Testis (tissue), 3 donors: Measurements from ENCODE around the gene FBXW4. TPM values are rescaled to one million over a fixed set of nuclear protein-coding genes. Genes with fewer than 3 reads are reported as not detected.

Experiments
- DNase-seq: peaks from one replicate; pipeline ENCODE4 v3.0.0-alpha.2; 2019
- H3K27ac ChIP-seq, 2 donors: fragments of 200-600 bp; sonication (generic); one replicate each; pipeline ENCODE4 v1.5.1; 2019
- H3K27me3 ChIP-seq: fragments of 200-600 bp; sonication (generic); one replicate; pipeline ENCODE4 v1.5.1; 2019
- H3K36me3 ChIP-seq: fragments of 200-600 bp; sonication (generic); one replicate; pipeline ENCODE4 v1.5.1; 2017; ENCODE audit warnings: low read depth; ENCODE audit errors: missing control alignments
- H3K4me1 ChIP-seq: fragments of 200-600 bp; sonication (generic); one replicate; pipeline ENCODE4 v1.5.1; 2019
- H3K4me3 ChIP-seq, 2 donors: fragments of 200-600 bp; sonication (generic); one replicate each; pipeline ENCODE4 v1.5.1; 2017 to 2019
- H3K9me3 ChIP-seq: fragments of 200-600 bp; sonication (generic); one replicate; pipeline ENCODE4 v1.5.1; 2017
- POLR2A ChIP-seq: fragments of 450-650 bp; IDR thresholded peaks from one replicate; pipeline ENCODE4 v1.6.1; 2017; ENCODE audit warnings: antibody characterized with exemption, mild to moderate bottlenecking, moderate library complexity
- WGBS, 2 donors: methylation state at CpG; one replicate each; pipeline ENCODE4 v1.1.5; 2018; 5-methylcytosine and 5-hydroxymethylcytosine counted together
- intact Hi-C: fragments of 100-400 bp; cut with DNase I; formaldehyde crosslinking; loops from one replicate; pipeline ENCODE4 v1.15.1; 2023; ENCODE audit warnings: low total_unique reads
- polyA plus RNA-seq: library from polyadenylated mRNA; stranded (reverse); fragments of 350-450 nt; fragmentation: Illumina TruSeq; extraction: RNeasy Lipid Tissue Mini Kit (QIAGEN cat#74804); gene quantifications from one replicate; pipeline ENCODE4 v1.2.3, GENCODE V29; 2014; ENCODE audit warnings: low read depth, low replicate concordance; ENCODE audit not compliant: insufficient read depth
- total RNA-seq, 2 donors: library from RNA; depleted of rRNA; stranded (reverse); fragments of >200 nt; gene quantifications; one replicate each; pipeline ENCODE4 v1.2.3, GENCODE V29; 2016
- TF ChIP-seq, protein P1 (sequence below), 3 experiments: fragments of 450-650 bp in 2 of 3; fragments of 200-600 bp in 1 of 3; sonication (generic) in 1 of 3; IDR thresholded peaks; one replicate each; pipeline ENCODE4 v1.5.1; 2016 to 2019; ENCODE audit warnings: antibody characterized with exemption in 3 of 3, mild to moderate bottlenecking in 2 of 3, moderate library complexity in 1 of 3

FBXW4 gene
- total and polyA plus RNA-seq, 3 donors from 2014 or later: 49.0 to 76.1 (median 62.5) TPM

DNA sequence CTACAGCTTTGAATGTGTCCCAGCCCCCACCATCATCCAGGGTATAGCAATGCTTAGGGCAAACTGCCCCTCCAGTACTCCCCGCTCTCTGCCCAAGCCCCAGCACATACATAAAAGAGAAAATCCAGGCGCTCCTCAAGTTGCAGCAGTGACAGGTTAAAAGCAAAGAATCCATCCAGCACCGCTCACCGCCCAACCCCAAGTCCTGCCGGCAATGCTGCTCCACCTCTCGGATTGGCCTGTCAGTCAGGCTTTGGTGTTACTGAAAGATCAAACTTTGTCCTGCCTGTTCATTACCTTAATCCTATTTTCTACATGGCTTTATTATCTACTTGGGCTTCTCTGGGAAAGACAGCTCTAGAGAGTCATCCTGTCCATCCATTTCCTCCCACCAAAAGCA, 75.0 kb downstream of the FBXW4 start:
- H3K27ac ChIP-seq: no peak overlapping the region
- H3K9me3 ChIP-seq: no peaks in the 10 kb centered on the region
- intact Hi-C loops: no loop called here
- no peak overlapping the region for H3K4me3 ChIP-seq
- no peaks in the 10 kb centered on the region for H3K36me3 ChIP-seq
- H3K27me3 ChIP-seq: no peaks in the 10 kb centered on the region
- DNase-seq: no peak
- WGBS, 2 donors: 99% methylated on average over 6 of the region's 6 CpGs
- TF ChIP-seq, protein P1, sequence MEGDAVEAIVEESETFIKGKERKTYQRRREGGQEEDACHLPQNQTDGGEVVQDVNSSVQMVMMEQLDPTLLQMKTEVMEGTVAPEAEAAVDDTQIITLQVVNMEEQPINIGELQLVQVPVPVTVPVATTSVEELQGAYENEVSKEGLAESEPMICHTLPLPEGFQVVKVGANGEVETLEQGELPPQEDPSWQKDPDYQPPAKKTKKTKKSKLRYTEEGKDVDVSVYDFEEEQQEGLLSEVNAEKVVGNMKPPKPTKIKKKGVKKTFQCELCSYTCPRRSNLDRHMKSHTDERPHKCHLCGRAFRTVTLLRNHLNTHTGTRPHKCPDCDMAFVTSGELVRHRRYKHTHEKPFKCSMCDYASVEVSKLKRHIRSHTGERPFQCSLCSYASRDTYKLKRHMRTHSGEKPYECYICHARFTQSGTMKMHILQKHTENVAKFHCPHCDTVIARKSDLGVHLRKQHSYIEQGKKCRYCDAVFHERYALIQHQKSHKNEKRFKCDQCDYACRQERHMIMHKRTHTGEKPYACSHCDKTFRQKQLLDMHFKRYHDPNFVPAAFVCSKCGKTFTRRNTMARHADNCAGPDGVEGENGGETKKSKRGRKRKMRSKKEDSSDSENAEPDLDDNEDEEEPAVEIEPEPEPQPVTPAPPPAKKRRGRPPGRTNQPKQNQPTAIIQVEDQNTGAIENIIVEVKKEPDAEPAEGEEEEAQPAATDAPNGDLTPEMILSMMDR (IDR thresholded peaks at IDR 0.05): no peak
- TF ChIP-seq POLR2A: no peak
- H3K4me1 ChIP-seq: peaks cover 20% of the 10 kb centered on the region

DNA sequence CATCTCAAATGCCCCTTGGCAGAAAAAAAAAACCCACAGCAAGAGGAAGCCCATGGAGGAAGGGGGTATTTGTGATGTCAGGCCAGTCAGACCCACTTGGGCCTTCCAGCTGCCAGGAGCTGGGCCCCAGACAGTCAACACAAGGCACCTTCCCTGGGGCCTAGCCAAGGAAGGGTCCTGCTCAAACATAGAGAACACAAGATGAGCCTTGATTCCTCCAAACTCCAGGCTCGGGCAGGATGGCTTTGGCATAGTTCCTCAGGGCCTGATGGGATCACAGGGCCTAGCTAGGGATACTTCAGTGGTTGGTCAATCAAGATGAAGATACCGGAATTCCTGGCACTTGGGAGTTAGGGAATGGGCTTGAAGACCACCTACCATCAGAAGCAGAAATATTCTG, 76.1 kb downstream of the FBXW4 start:
- 95 to 96% methylated on average over 2 of the region's 2 CpGs for WGBS, 2 donors

DNA sequence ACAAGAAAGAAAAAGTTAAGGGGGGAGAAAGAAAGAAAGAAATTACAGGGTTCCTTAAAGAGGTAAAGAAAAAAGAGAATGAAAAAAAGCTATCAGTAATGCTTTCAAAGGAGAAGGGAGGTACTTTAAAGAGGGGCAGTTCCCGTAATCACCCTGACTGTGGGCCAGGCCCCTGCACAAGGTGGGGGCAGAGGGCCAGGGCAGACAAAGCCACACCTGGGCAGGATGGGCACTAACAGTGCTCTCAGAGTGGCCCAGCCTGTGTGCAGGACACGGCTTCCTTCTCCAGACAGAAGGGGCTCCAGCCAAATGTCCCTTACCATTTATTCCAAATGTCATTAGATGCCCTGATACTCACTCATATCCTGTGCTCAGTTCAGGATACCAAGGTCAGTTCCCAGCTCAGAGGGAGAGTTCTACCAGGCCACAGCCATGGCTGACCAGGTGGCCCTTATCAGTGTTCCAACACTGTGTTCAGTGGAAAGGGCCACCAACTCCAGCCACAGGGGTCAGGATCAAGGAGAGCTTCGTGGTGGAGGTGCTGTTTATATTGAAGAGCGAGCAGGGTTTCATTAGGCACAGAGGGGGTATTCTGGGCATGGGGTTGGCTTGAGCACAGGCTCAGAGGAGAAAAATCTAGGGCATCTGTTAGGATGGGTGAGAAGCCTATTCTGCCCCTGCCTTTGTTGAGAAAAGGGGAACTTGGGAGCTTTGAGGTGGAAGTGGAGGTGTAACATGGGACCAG, 77.0 kb downstream of the FBXW4 start:
- no peak for DNase-seq
- Histone ChIP-seq H3K36me3 (no peaks in the 10 kb centered on the region), H3K27me3 (no peaks in the 10 kb centered on the region), H3K4me3 (no peak overlapping the region), H3K9me3 (no peaks in the 10 kb centered on the region), H3K4me1 (peaks cover 28% of the 10 kb centered on the region), H3K27ac (peak overlapping the region in 1 of 2 donors; percentile 1)
- no peak for TF ChIP-seq POLR2A
- TF ChIP-seq, protein P1 (IDR thresholded peaks at IDR 0.05): no peak
- intact Hi-C loops: no loop called here
- 58 to 71% methylated on average over 4 of the region's 4 CpGs for WGBS, 2 donors

More for the DNA sequence above, 76.1 kb downstream of the FBXW4 start:
- Histone ChIP-seq H3K9me3 (no peaks in the 10 kb centered on the region), H3K27ac (no peak overlapping the region), H3K36me3 (no peaks in the 10 kb centered on the region), H3K4me1 (peaks cover 21% of the 10 kb centered on the region), H3K27me3 (no peaks in the 10 kb centered on the region), H3K4me3 (no peak overlapping the region)
- intact Hi-C loops: no loop called here
- DNase-seq: no peak
- TF ChIP-seq, protein P1 (IDR thresholded peaks at IDR 0.05): no peak
- no peak for TF ChIP-seq POLR2A

DNA sequence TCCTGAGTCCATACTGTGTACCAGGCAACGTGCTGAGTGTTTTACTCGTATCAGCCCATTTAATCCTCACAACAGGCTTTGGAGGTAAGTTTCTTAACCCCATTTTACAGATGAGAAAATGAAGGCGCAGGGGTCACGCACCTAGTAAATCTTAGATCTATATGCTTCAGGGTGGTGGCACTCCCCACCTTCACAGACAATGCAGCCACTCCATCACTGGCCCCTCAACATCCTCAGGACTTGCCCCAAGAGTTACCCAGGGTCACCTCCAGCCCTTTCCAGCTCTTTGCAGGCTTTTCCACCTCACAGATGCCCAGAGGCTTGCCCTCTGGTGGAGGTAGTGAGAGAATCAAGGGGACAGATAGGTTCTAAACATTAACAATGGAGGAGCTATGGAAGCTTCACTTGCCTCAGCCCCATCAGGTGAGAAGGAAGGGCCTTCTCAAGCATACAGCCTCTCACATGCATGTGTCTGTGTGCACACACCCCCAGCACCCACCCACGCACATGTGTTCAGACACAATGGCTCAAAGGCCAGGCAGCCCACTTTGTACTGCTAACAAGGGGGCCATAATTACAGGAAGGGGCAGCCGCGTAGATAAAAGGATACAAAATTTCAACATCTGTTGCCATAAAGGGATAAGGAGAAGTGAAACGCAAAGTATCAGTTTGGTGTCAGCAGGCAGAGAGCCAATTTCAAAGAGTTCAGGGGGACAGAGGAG, 77.7 kb downstream of the FBXW4 start:
- H3K4me3 ChIP-seq: no peak overlapping the region
- no peaks in the 10 kb centered on the region for H3K9me3 ChIP-seq
- peaks cover 35% of the 10 kb centered on the region for H3K4me1 ChIP-seq
- H3K27me3 ChIP-seq: no peaks in the 10 kb centered on the region
- DNase-seq: peak; percentile 50
- intact Hi-C loops: no loop called here
- TF ChIP-seq, protein P1 (IDR thresholded peaks at IDR 0.05): no peak
- TF ChIP-seq POLR2A: no peak
- WGBS, 2 donors: 58 to 69% methylated on average over 8 of the region's 8 CpGs
- peak overlapping the region in 1 of 2 donors; percentile 39 for H3K27ac ChIP-seq
- H3K36me3 ChIP-seq: no peaks in the 10 kb centered on the region
